HepG2 (cell line): ENCODE measurements around the gene RNASE12. TPM values are rescaled to one million over a fixed set of nuclear protein-coding genes. Genes with fewer than 3 reads are reported as not detected.
A peak's percentile ranks its signal among the peaks of the same experiment; 100 is the strongest.

ENCODE experiments used
- GZF1 ChIP-seq: sonication (generic); formaldehyde crosslinking; IDR thresholded peaks from 2 replicates; pipeline ENCODE4 v1.5.1; 2020; ENCODE audit warnings: mild to moderate bottlenecking, missing genetic modification reagents
- HDAC2 ChIP-seq: sonication (generic); formaldehyde crosslinking; IDR thresholded peaks from 2 replicates; pipeline ENCODE4 v1.4.0; 2020; ENCODE audit warnings: missing genetic modification reagents
- HIVEP1 ChIP-seq: sonication (generic); formaldehyde crosslinking; IDR thresholded peaks from 2 replicates; pipeline ENCODE4 v1.4.0; 2020; ENCODE audit warnings: mild to moderate bottlenecking, missing genetic modification reagents
- KDM2A ChIP-seq: sonication (generic); formaldehyde crosslinking; IDR thresholded peaks from 2 replicates; pipeline ENCODE4 v1.4.0; 2020; ENCODE audit warnings: low read depth, missing genetic modification reagents, borderline replicate concordance
- MAF1 ChIP-seq: sonication (generic); formaldehyde crosslinking; IDR thresholded peaks from 2 replicates; pipeline ENCODE4 v1.5.0; 2020; ENCODE audit warnings: missing genetic modification reagents, borderline replicate concordance
- MLX ChIP-seq: IDR thresholded peaks from 2 replicates; pipeline ENCODE4 v1.6.1; 2016
- RFXAP ChIP-seq: sonication (generic); formaldehyde crosslinking; IDR thresholded peaks from 2 replicates; pipeline ENCODE4 v1.4.0; 2020; ENCODE audit warnings: missing genetic modification reagents, borderline replicate concordance
- SMAD3 ChIP-seq: sonication (generic); formaldehyde crosslinking; IDR thresholded peaks from 2 replicates; pipeline ENCODE4 v1.4.0; 2020; ENCODE audit warnings: missing genetic modification reagents
- SRY ChIP-seq: sonication (generic); formaldehyde crosslinking; IDR thresholded peaks from 2 replicates; pipeline ENCODE4 v1.8.0; 2022; ENCODE audit warnings: mild to moderate bottlenecking, missing genetic modification reagents
- XBP1 ChIP-seq: sonication (generic); formaldehyde crosslinking; IDR thresholded peaks from 2 replicates; pipeline ENCODE4 v1.5.0; 2020; ENCODE audit warnings: missing genetic modification reagents
- ZFAT ChIP-seq: sonication (generic); formaldehyde crosslinking; conservative IDR thresholded peaks from 2 replicates; pipeline ENCODE4 v1.8.1; 2023; ENCODE audit warnings: missing genetic modification reagents, inconsistent platforms
- ZNF124 ChIP-seq: sonication (generic); formaldehyde crosslinking; IDR thresholded peaks from 2 replicates; pipeline ENCODE4 v1.4.0; 2020; ENCODE audit warnings: missing genetic modification reagents
- ZNF224 ChIP-seq: sonication (generic); formaldehyde crosslinking; IDR thresholded peaks from 2 replicates; pipeline ENCODE4 v1.5.0; 2020; ENCODE audit warnings: mild to moderate bottlenecking, missing genetic modification reagents
- ZNF317 ChIP-seq: sonication (generic); formaldehyde crosslinking; IDR thresholded peaks from 2 replicates; pipeline ENCODE4 v1.5.0; 2020; ENCODE audit warnings: mild to moderate bottlenecking, missing genetic modification reagents
- ZNF337 ChIP-seq: sonication (generic); formaldehyde crosslinking; IDR thresholded peaks from 2 replicates; pipeline ENCODE4 v1.5.1; 2020; ENCODE audit warnings: missing genetic modification reagents, low read depth, mild to moderate bottlenecking, borderline replicate concordance
- ZNF350 ChIP-seq: sonication (generic); formaldehyde crosslinking; IDR thresholded peaks from 2 replicates; pipeline ENCODE4 v1.4.0; 2020; ENCODE audit warnings: mild to moderate bottlenecking, low read depth, missing genetic modification reagents, borderline replicate concordance
- ZNF619 ChIP-seq: sonication (generic); formaldehyde crosslinking; IDR thresholded peaks from 2 replicates; pipeline ENCODE4 v1.4.0; 2020; ENCODE audit warnings: mild to moderate bottlenecking, missing genetic modification reagents
- ZNF652 ChIP-seq: IDR thresholded peaks from 2 replicates; pipeline ENCODE4 v1.6.1; 2016; ENCODE audit warnings: low read depth, borderline replicate concordance
- polyA plus RNA-seq, 8 experiments: library from polyadenylated mRNA; depleted of rRNA in 3 of 8; stranded (reverse) in 7 of 8; unstranded in 1 of 8; fragments of >200 nt; fragmentation: Illumina TruSeq in 4 of 8; extraction: Trizol in 4 of 8; gene quantifications; 2 replicates each; pipeline versions ENCODE4 v1.2.1 to v1.2.3, GENCODE V29; 2011 to 2016; ENCODE audit warnings: low read depth in 4 of 8, missing spikeins in 1 of 8, mixed read lengths in 1 of 8; ENCODE audit not compliant: insufficient read depth in 1 of 8
- total RNA-seq, 5 experiments: library from RNA; depleted of rRNA; stranded (reverse); fragments of >200 nt; fragmentation: Illumina TruSeq; extraction: Trizol; gene quantifications; 2 replicates each; pipeline ENCODE4 v1.2.3, GENCODE V29; 2016; ENCODE audit warnings: low read depth in 1 of 5
- TF ChIP-seq, protein P1 (sequence below): sonication (generic); formaldehyde crosslinking; IDR thresholded peaks from 2 replicates; pipeline ENCODE4 v1.4.0; 2020; ENCODE audit warnings: mild to moderate bottlenecking, missing genetic modification reagents
- TF ChIP-seq, protein P2 (sequence below): sonication (generic); formaldehyde crosslinking; IDR thresholded peaks from 2 replicates; pipeline ENCODE4 v1.8.1; 2022; ENCODE audit warnings: mild to moderate bottlenecking, missing genetic modification reagents
- TF ChIP-seq, protein P3 (sequence below): sonication (generic); formaldehyde crosslinking; IDR thresholded peaks from 2 replicates; pipeline ENCODE4 v1.5.1; 2020; ENCODE audit warnings: missing genetic modification reagents, mild to moderate bottlenecking, borderline replicate concordance

The RNASE12 gene
- total and polyA plus RNA-seq, 2 of the 13 experiments (the other 11 are each of a cell fraction or from before 2014, with no cell fraction given) = not detected

DNA sequence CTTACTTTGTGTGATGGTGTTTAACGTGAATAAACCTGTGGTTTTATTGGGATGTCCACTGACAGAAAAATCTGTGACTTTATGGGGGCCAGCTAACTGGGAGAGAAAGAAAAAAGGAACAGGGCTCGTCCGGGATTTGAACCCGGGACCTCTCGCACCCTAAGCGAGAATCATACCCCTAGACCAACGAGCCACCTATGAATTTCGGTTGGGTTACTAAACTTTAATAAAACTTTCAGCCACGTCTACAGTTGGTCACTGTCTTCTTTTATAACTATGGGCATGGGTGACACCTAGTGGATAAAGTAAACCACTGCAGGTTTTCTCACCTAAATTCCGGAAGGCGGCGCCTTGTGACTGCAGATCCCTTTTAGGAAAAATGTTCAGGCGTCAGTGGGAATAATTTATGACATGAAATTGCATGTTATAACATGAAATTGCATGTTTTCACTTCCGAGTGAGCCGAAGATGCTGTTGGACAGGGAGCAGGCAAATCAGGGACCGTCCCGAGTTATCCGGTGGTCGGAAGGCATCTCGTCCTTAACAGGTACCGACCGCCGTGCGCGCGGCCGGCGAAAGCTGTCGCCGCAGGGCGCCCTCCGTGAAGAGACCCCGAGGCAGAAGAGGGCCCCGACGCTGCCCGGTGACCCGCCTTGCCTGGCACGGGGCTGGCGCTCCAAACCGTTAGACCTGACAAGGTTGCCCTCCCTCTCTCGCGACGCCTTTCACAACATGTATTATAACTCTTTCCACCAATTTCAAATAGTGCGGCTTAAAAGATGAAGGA is 18.2 kb upstream of the RNASE12 start (continued):
- TF ChIP-seq, protein P1, sequence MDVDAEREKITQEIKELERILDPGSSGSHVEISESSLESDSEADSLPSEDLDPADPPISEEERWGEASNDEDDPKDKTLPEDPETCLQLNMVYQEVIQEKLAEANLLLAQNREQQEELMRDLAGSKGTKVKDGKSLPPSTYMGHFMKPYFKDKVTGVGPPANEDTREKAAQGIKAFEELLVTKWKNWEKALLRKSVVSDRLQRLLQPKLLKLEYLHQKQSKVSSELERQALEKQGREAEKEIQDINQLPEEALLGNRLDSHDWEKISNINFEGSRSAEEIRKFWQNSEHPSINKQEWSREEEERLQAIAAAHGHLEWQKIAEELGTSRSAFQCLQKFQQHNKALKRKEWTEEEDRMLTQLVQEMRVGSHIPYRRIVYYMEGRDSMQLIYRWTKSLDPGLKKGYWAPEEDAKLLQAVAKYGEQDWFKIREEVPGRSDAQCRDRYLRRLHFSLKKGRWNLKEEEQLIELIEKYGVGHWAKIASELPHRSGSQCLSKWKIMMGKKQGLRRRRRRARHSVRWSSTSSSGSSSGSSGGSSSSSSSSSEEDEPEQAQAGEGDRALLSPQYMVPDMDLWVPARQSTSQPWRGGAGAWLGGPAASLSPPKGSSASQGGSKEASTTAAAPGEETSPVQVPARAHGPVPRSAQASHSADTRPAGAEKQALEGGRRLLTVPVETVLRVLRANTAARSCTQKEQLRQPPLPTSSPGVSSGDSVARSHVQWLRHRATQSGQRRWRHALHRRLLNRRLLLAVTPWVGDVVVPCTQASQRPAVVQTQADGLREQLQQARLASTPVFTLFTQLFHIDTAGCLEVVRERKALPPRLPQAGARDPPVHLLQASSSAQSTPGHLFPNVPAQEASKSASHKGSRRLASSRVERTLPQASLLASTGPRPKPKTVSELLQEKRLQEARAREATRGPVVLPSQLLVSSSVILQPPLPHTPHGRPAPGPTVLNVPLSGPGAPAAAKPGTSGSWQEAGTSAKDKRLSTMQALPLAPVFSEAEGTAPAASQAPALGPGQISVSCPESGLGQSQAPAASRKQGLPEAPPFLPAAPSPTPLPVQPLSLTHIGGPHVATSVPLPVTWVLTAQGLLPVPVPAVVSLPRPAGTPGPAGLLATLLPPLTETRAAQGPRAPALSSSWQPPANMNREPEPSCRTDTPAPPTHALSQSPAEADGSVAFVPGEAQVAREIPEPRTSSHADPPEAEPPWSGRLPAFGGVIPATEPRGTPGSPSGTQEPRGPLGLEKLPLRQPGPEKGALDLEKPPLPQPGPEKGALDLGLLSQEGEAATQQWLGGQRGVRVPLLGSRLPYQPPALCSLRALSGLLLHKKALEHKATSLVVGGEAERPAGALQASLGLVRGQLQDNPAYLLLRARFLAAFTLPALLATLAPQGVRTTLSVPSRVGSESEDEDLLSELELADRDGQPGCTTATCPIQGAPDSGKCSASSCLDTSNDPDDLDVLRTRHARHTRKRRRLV (CRISPR knock-in tag) = peak; percentile 90
- TF ChIP-seq, protein P2, sequence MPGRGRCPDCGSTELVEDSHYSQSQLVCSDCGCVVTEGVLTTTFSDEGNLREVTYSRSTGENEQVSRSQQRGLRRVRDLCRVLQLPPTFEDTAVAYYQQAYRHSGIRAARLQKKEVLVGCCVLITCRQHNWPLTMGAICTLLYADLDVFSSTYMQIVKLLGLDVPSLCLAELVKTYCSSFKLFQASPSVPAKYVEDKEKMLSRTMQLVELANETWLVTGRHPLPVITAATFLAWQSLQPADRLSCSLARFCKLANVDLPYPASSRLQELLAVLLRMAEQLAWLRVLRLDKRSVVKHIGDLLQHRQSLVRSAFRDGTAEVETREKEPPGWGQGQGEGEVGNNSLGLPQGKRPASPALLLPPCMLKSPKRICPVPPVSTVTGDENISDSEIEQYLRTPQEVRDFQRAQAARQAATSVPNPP = peak; percentile 77; the same call in 1 of the 2 replicates
- TF ChIP-seq ZFAT = no peak
- 0 out of 2 replicates have a peak, but pooled peaks have one; percentile 13 for TF ChIP-seq ZNF619 (CRISPR knock-in tag)
- TF ChIP-seq, protein P3, sequence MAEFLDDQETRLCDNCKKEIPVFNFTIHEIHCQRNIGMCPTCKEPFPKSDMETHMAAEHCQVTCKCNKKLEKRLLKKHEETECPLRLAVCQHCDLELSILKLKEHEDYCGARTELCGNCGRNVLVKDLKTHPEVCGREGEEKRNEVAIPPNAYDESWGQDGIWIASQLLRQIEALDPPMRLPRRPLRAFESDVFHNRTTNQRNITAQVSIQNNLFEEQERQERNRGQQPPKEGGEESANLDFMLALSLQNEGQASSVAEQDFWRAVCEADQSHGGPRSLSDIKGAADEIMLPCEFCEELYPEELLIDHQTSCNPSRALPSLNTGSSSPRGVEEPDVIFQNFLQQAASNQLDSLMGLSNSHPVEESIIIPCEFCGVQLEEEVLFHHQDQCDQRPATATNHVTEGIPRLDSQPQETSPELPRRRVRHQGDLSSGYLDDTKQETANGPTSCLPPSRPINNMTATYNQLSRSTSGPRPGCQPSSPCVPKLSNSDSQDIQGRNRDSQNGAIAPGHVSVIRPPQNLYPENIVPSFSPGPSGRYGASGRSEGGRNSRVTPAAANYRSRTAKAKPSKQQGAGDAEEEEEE (CRISPR knock-in tag) = peak; percentile 38; the same call in 1 of the 2 replicates
- TF ChIP-seq ZNF337 = no peak
- TF ChIP-seq GZF1 (CRISPR knock-in tag) = no peak
- peak; percentile 18; the same call in 1 of the 2 replicates for TF ChIP-seq ZNF317 (CRISPR knock-in tag)
- peak; percentile 69; the same call in 1 of the 2 replicates for TF ChIP-seq HDAC2 (CRISPR knock-in tag)
- TF ChIP-seq ZNF350 (CRISPR knock-in tag) = peak; percentile 59
- TF ChIP-seq ZNF124 = peak; percentile 64; the same call in 1 of the 2 replicates
- peak; percentile 58; the same call in 1 of the 2 replicates for TF ChIP-seq KDM2A (CRISPR knock-in tag)
- peak; percentile 49; the same call in 1 of the 2 replicates for TF ChIP-seq SRY (CRISPR knock-in tag)
- TF ChIP-seq XBP1 = no peak
- TF ChIP-seq RFXAP (CRISPR knock-in tag) = 0 out of 2 replicates have a peak, but pooled peaks have one; percentile 9
- TF ChIP-seq ZNF224 (CRISPR knock-in tag) = peak; percentile 94; the same call in 1 of the 2 replicates
- peak; percentile 76; the same call in 1 of the 2 replicates for TF ChIP-seq HIVEP1 (CRISPR knock-in tag)
- peak; percentile 39; the same call in 1 of the 2 replicates for TF ChIP-seq MLX (CRISPR knock-in tag)
- TF ChIP-seq MAF1 (CRISPR knock-in tag) = peak; percentile 91; the same call in 1 of the 2 replicates
- peak; percentile 26; the same call in 1 of the 2 replicates for TF ChIP-seq ZNF652 (CRISPR knock-in tag)
- TF ChIP-seq SMAD3 = peak; percentile 72; the same call in 1 of the 2 replicates
